Esophagus mucosa (tissue), 1 donor: ENCODE results near the gene TBC1D22A. TPM values are rescaled to one million over a fixed set of nuclear protein-coding genes. Genes with fewer than 3 reads are reported as not detected.
"Not testable (repeated sequence)": the region's sequence is repeated elsewhere in the genome, so short reads cannot be mapped to it uniquely, and the experiment has no call there.

Experiments used
- ATAC-seq: fragments of 200-7000 bp; cut with Tn5 transposase; one replicate; pipeline ENCODE4 v1.9.1; 2020
- total RNA-seq: library from RNA; stranded (reverse); gene quantifications from one replicate; pipeline ENCODE4 v1.2.4, GENCODE V29; 2023
- donor health status: DM: yes; HTN: yes; CAD: no.

TBC1D22A gene
- total RNA-seq, 1 donor from 2014 or later = 21.4 TPM

DNA sequence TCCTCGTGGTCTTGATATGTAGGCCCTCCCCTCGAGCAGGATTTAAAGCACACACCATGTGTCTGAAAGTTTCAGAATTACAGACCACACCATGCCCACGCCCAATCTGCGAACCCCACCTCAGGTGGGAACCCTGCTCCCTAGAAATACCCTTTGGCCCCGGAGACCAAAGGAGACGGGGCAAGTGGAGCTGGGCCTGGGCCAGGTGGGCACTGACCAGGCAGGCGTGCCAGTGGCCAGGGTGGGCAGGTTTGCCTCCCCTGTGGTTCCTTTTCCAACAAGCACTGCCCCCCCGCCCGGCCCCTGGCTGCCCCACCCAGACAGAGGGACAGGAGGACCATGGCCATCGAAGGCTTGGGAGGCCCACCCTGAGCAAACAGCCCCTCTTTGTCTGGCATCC, 400.4 kb downstream of the TBC1D22A start:
- no peak for ATAC-seq

DNA sequence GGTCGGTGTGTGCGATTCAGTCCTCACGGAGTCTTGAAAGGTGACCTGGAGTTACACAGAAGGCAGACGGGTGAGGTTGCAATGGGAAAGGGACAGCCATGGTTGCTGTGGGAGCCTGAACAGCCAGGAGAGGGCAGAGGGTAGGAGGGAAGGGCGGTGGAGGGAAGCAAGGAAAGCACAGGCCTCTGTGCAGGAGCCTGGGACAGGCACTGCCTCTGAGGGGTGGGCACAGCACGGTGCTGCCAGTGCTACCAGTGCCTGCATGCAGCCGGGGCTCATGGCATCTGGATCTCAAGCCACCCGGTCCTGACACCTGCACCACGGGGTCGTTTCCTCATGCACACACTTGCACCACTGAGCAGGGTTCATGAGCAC, 401.0 kb downstream of the TBC1D22A start:
- ATAC-seq = no peak

DNA sequence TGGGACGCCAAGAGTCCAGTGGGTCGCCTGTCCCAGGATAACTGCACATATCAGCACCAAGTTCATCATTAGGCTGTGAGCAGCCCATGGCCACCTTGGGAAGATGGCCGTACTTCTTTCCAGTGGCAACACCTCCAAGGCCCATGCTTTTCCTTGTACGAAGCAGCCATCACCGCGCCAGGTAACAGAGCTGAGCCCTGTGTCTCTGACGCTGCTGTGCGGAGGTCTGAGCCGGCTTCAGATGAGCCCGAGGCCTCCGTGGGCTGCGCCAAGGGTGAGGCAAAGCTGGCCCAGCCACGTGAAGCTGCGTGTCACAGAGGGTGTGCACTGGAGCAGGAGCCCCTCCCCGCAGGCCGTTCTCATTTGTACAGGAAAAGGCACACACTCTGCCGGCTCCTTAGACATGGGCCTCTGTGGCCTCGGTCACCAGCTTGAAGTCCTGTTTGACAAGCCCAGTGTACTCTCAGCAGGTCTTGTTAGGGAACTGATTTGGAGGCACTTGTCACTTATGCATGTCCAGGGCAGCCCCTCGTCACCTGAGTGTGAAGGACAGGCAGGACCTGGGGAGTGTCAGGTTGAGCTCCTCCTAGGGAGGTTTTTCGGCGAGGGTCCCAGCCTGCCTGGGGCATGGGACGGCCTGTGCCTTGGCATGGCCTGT, 401.5 kb downstream of the TBC1D22A start:
- ATAC-seq = no peak

DNA sequence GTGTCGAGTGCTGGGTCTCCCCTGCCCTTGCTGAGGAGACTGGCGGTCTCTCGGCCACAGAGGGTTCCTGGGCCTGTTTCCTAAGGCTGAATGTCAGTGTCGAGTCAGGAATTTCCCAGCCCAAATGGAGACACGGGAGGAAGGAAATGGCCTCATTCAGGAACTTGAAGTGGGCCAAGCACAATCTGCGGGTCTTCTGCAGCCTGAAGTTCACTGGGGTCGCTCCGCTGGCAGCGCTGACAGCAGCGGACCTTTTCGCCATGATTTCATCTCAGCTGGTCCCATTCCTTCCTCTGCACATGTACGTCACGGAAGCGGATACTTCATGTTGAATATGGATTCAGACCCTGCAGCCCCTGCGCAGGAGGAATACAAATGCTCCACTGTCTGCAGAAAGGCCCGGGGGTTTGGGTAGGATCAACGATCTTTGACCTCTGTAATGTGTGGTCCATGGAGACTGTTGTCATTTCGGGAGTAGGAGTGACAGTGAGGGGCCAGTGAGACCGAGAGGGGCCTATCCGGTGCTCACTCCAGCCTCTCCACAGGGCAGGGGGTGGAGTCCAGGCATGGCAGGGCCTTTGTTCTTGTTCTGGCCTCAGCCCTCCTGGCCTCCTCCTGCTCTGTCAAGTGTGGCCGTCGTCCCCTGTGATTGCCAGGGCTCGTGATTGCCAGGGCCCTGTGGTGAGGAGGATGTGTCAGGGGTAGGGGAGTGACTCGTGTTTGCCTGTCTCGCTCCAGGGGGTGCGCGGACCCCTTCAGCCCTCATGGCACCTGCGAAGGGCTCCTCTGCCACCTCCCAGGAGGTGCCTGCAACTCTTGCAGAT, 402.3 kb downstream of the TBC1D22A start:
- no peak for ATAC-seq

DNA sequence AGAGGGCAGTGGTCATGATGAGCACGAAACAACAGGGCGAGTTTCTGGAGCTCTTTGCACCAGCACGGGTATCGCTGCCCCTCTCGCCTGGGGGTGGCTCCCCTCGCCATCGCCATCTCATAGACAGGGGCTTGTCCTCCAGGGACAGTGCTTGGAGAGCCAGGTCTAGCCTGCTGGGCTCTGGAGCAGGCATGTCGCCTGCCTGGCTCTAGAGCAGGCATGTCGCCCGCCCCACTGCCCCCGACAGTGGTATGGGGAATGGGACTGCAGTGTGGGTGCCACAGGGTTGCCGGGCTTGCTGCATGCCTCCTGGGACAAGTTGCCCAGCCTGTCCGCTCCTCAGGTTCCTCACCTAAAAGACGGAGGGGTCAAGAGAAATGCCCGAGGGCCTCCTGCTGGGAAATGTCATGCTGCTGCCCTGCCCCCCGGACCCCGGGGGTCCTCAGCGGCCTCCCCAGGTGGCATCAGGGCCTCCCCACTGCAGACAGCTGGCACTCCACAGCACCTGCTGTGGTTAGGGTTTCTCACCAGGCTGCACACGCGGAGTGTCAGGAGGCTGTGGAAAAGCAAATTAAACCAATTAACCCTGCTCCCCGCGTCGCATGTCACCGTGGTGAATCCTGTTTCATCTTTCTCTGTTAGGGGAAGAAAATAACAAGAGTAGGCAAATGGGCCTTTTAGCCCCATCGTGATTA, 403.0 kb downstream of the TBC1D22A start:
- no peak for ATAC-seq

DNA sequence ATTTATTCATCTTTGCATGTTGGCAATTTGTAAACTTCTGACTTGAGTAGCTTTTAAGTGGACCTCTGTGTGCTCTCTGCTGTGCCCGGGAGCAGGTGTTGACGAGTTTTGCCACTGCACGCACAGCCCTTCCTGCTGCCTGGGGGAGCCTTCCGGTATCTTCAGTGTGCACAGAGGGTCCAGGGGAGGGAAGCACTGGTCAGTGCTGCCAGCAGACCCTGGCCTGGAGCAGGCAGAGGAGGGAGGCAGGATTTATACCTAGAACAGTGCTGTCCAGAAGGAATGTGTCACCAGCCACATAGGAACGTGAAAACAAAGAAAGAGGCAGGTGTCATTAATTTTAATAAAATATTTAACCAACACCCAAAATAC, 403.6 kb downstream of the TBC1D22A start:
- ATAC-seq = no peak

DNA sequence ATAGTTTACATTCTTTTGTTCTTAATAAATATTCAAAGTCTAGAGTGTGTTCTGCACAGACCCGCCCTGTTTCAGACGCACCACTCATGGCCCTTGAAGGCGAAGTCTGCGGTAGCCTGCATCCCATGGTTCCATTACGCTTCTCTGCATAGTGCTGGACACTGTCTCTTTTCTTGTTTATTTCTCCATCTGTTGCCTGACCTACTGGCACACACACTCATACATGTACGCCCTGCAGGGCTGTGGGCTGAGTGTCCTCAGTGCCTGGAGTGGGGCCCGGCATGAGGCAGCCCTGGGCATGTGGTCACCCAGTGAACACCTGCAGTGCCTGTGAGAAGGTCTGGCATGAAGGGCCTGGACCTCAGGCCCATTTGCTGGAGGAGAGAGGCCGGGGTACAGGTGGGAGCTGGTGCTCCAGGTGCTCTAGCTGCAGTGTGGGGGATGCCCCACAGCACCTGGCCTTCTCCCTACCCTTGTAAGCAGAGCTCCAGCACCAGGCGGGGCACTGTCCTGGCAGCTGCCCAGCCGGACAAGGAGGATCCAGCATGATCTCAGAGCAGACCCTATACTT, 404.1 kb downstream of the TBC1D22A start:
- no peak for ATAC-seq

DNA sequence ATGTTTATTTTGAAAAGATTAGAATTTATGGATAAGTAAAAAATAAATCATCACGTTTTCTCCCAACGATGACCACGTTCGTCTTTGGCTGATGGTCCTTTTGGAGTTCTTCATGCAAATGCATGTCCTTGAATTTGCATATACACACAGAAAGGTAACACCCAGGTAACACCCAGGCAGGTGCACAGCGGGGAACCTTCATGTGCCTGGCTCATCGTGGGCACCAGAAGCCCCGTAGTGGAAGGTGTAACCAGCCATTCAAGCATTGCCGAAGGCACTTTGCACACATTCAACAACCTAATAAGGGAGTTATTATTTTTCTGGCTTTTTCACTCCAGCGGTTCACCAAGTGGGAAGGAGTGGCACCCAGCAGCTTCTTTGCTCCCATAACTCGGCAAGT, 404.6 kb downstream of the TBC1D22A start:
- ATAC-seq = no peak

DNA sequence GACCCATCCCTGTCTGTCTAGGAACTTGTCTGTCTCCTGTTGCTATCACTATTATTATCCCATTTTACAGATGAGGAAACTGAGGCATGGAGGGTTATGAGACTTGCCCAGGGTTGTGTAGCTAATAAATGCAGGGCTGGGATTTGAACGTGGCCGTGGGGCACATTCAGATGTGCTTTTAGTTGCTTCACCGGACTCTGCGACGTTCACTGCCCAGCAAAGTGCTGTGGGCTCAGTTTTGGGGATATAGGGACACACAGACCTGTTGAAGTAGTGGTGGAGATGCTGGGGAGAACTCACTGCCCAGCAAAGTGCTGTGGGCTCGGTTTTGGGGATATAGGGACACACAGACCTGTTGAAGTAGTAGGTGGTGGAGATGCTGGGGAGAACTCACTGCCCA, 405.5 kb downstream of the TBC1D22A start:
- not testable (repeated sequence) for ATAC-seq

DNA sequence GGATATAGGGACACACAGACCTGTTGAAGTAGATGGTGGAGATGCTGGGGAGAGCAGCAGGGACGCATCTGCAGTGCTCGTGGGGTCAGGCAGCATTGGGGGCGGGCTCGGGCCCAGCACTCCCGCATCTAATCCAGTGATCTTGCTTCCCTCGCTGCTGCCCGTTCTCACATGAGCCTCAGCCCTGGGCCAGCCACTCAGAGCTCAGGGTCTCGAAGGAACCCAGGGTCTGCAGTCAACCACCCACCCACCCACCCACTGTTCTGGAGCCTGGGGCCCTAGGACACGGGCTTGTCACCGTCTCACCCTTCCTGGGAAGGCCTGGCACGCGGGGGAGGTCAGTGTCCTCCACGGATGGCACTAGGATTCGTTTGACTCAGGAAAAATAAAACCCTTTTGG, 406.0 kb downstream of the TBC1D22A start:
- ATAC-seq = no peak

DNA sequence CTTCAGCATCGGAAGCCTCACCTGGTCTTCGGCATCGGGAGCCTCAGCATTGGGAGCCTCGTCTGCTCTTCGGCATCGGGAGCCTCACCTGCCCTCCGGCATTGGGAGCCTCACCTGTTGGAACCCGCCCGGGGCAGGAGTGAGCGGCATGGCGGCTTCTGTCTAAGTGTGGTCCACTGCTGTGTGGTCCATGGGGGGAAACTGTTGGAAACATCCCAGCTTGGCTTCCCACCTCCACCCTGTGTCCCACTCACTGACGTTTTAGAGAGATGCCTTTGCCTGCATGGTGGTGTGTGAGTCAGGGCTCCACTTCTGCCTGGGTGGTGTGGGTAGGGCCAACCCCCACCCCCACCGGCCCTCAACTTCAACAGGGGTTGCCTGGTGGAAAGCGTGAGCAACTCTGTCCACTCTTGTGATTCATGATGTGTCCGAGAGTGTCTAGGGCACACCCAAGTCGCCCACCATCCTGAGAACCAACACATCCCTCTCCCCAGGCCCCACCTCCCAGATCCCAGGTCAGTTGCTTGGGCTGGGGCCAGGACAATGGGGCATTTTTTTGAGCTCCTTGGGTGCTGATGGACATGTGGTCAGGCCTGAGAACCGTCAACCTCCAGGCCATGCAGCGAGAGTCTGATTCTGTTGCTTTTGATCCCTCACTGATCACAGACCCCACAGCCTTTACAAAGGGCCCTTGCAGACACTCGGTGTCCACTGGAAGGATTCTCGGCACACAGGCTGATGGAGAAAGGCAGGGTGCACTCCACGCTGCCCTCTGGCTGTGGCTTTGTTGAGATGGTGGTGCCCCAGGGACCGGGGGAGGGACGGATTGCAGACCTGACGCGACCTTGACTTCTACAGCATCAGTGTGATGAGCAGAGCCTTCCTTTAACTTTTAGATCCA, 406.7 kb downstream of the TBC1D22A start:
- ATAC-seq = no peak

DNA sequence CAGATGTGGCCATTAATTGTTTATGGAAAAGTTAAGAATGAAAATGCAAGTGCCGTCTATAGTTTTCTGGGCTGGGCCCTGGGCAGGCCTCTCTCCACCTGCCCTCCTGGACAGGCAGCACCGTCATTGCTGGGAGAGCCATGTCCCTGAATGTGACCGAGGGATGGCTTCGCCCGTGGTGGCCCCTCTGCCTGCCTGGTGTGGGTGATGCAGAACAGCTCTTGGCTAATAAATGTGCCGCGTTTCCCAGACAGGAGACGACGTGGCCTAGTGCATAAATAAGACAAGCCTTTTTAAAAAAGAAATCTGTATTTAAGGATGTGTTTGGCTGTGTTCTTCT, 407.3 kb downstream of the TBC1D22A start:
- ATAC-seq = no peak

DNA sequence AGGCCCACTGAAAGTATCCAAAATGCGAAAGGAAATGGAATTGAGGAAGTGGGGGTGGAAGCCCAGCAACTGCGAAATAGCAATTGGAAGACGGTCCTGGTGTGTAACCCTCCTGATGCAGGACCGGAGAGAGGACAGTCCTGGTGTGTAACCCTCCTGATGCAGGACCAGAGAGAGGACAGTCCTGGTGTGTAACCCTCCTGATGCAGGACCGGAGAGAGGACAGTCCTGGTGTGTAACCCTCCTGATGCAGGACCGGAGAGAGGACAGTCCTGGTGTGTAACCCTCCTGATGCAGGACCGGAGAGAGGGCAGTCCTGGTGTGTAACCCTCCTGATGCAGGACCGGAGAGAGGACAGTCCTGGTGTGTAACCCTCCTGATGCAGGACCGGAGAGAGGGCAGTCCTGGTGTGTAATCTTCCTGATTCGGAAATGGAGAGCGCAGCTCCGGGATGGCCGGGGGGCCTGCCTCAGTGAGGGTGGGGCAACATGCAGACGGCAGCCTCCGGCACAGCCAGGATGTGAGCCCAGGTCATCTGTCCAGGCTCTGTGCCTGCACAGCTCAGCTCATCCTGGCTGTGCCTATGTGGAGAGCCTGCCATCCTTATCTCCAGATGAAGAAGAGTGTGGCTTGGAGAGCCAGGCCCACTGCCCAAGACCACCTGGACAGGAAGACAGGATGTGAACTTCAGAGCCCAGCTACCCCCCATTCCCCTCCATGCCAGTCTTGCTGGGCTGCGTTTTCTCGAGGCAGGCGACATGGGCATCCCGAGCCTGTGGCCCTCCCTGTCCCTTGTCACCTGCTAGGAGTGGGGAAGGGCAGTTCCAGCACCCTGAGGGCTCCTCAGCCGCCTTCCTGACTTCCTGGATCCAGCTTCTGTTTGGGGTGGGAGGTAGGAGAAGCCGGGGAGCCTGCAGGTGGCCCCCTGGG, 408.3 kb downstream of the TBC1D22A start:
- not testable (repeated sequence) for ATAC-seq

DNA sequence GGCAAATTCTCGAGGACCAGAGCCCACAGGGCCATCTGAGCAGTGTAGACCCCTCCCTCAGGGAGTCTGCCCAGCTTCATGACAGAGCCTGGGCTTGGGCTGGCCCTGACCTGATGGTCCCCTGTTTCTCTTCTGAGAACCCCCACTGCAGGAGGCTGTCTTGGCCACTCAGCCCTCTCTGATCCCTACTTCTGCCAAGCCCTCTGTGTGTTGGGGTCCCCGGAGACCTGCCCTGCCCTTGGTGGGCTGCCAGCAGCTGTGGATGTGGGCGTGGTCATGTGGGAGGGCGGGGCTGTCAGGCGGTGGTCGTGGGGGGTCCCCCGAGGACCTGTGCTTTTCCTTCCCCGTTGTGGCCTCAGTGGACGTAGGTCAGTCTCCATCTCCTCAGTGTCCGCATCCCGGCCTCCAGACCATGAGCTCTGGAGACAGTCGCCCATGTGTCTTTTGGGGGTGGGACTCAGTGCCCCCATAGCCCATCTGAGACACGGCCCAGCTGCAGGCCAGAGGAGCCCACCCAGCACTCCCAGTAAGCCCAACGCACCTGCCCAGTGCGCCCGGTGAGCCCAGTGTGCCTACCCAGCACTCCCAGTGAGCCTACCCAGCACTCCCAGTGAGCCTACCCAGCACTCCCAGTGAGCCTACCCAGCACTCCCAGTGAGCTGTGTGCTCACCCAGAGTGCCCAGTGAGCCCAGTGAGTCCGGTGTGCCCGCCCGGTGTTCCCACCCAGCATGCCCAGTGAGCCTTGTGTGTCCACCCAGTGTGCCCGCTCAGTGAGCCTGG, 409.2 kb downstream of the TBC1D22A start:
- no peak for ATAC-seq

DNA sequence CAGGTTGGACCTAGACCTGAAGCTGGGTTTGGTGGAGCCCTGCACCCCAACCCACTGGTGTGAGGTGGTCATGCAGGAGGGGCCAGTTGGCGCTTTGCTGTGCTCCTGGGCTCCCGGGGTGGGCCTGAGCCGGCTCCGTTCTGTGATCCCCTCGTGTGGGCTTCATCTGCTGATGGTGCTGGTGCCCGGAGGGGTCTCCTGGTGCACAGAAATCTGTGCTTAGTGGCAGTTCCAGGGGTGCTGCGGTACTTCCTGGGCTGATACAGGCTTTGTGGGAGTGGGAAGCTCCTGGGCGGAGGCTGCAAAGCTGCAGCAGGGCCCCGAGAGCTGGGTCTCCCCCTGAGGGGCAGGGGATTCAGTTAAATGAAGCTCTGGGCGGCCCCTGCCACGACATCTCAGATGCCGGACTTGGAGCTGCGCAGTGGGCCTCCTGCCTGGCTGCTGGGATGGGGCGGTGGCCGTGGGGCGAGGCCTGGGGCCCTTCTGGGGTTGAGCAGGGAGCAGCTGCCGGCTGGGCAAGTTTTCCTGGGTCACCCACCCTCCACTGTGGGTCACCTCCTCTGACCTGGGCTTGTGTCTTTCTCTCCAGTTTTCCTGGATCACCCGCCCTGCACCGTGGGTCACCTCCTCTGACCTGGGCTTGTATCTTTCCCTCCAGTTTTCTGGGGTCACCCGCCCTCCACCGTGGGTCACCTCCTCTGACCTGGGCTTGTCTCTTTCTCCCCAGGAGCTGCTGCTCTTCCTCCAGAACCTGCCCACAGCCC, 410.5 kb downstream of the TBC1D22A start:
- ATAC-seq = peak; percentile 6

DNA sequence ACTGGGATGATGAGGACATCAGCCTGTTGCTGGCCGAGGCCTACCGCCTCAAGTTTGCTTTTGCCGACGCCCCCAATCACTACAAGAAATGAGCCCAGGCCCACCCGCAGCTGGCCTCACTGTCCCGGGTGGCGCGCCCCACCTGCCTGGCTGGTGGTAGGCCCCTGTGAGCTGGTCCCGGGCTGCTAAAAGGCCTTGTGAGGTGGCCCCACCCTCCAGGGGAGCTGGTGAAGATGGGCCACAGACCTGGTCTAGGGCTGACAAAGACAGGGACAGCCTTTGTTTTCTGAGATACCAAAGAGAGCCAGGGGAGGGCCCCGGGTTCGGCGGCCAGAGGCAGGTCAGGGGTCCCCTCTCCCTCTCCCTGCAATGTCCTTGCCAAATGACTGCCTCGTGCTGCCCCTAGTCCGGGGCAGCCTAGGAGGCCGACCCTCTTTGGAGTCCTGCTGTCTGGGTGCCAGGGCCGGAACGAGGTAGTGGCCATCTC, 411.1 kb downstream of the TBC1D22A start:
- ATAC-seq = no peak

DNA sequence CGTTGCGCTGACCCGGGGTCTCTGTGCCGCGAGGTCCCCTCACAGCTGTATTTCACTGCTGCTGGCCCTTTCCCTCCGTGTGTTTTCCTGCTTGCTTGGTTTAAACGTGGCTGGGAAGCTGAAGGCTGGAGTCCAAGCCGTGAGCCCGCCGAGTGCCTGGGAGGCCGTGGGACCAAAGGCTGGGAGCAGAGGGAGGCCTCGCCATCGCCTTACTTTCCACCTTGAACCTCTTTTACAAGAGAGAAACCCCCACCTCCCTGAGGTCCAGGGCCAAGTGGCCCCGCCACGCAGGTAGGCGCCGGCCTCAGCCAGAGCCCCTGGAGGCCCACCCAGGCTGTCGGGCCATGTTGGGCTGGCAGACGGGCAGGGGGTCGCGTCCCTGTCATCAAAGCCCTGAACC, 411.6 kb downstream of the TBC1D22A start:
- no peak for ATAC-seq

DNA sequence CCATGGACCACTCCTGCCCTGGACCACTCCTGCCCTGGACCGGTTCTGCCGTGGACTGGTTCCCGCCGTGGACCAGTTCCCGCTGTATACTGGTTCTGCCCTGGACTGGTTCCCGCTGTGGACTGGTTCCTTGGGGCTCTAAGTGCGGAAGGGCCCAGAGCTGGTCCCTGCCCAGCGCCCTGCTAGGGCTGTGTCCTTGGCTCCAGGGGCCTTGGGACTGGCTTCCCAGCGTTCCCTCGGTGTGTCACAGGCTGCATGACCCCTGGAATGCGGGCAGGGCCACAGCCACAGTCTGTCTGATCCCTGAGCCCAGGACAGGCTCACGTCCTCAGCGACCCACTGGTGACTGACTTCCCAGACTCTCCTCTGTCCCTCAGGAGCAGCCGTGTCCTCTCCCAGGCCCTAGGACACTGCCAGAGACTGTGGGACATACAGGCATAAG, 412.2 kb downstream of the TBC1D22A start:
- no peak for ATAC-seq
